K562 (cell line): Measurements from ENCODE around the gene MAGI2. TPM values are rescaled to one million over a fixed set of nuclear protein-coding genes. Genes with fewer than 3 reads are reported as not detected.

Source experiments
- ATAC-seq: fragments of 200-7000 bp; cut with Tn5 transposase; 3 replicates; pipeline ENCODE4 v1.9.1; 2020; ENCODE audit warnings: moderate library complexity
- BruUV-seq: library from RNA; stranded (reverse); fragments of 400-500 nt; replicated peaks from 2 replicates; lab custom pipeline; 2021; lab: Mats Ljungman, UMichigan
- CTCF ChIA-PET: fragments of 300-600 bp; formaldehyde crosslinking; extraction: SDS; loops from one replicate; lab custom pipeline; 2021; ENCODE audit warnings: low intra/inter-chr PET ratio; lab: Yijun Ruan, JAX
- POLR2A ChIA-PET: fragments of 300-600, 350-650 bp; sonication (Branson Sonifier 250); formaldehyde crosslinking; extraction: SDS; loops from one replicate; lab custom pipeline; 2021; ENCODE audit warnings: antibody characterized with exemption, inconsistent platforms; lab: Yijun Ruan, JAX
- DNase-seq, 4 experiments: peaks; one replicate each; pipeline versions ENCODE4 v3.0.0 to v3.0.0-alpha.2; 2011 to 2018; ENCODE audit warnings: low spot score in 3 of 4, mixed read lengths in 3 of 4; ENCODE audit errors: extremely low read depth in 1 of 4
- FAIRE-seq: peaks from 2 replicates; lab custom pipeline; 2011; peaks lifted over from hg19 to GRCh38; lab: Jason Lieb, UNC
- H2AFZ ChIP-seq: 2 replicates; pipeline ENCODE4 v1.6.0; 2011; ENCODE audit warnings: low read depth, low read length, control low read depth, inconsistent platforms
- H3K27ac ChIP-seq: fragments of 200-600 bp; 3 replicates; pipeline ENCODE4 v1.8.0; 2011; ENCODE audit warnings: low read depth, mild to moderate bottlenecking, control low read depth, inconsistent platforms, low read length, moderate library complexity, mixed read lengths; ENCODE audit errors: extremely low read depth
- H3K27me3 ChIP-seq, 2 experiments: fragments of 300-600 bp in 1 of 2; 2 replicates in 1 of 2; 3 replicates in 1 of 2; pipeline versions ENCODE4 v1.6.0 to v1.8.0; 2011; ENCODE audit warnings: inconsistent platforms in 2 of 2, low read length in 2 of 2, mild to moderate bottlenecking in 1 of 2, mixed read lengths in 1 of 2, moderate library complexity in 1 of 2; ENCODE audit not compliant: control insufficient read depth in 2 of 2, insufficient read depth in 2 of 2
- H3K36me3 ChIP-seq: fragments of 300-600 bp; 3 replicates; pipeline ENCODE4 v1.8.0; 2011; ENCODE audit warnings: mild to moderate bottlenecking, low read length, inconsistent platforms; ENCODE audit not compliant: control insufficient read depth, insufficient read depth
- H3K4me1 ChIP-seq, 2 experiments: fragments of 200-600 bp in 1 of 2; replicated peaks in 1 of 2; 2 replicates in 1 of 2; 3 replicates in 1 of 2; pipeline versions ENCODE4 v1.5.1 to v1.8.0; 2011; ENCODE audit warnings: inconsistent platforms in 2 of 2, low read length in 2 of 2, mild to moderate bottlenecking in 1 of 2, mixed read lengths in 1 of 2, moderate library complexity in 1 of 2; ENCODE audit not compliant: control insufficient read depth in 2 of 2, insufficient read depth in 2 of 2
- H3K4me2 ChIP-seq: 2 replicates; pipeline ENCODE4 v1.6.1; 2011; ENCODE audit warnings: low read length, control low read depth, inconsistent platforms, mixed read lengths; ENCODE audit not compliant: insufficient read depth
- H3K4me3 ChIP-seq: fragments of 200-600 bp; sonication (generic), shearing (Covaris generic); 2 replicates; pipeline ENCODE4 v1.5.1; 2016; ENCODE audit warnings: control low read depth, inconsistent platforms
- H3K79me2 ChIP-seq: fragments of 200-600 bp; 3 replicates; pipeline ENCODE4 v1.8.0; 2011; ENCODE audit warnings: low read length, inconsistent platforms; ENCODE audit not compliant: control insufficient read depth, insufficient read depth
- H3K9ac ChIP-seq, 2 experiments: 2 replicates each; pipeline versions ENCODE4 v1.6.0 to v1.6.1; 2011; ENCODE audit warnings: low read depth in 2 of 2, low read length in 2 of 2, control low read depth in 1 of 2, inconsistent platforms in 1 of 2, mild to moderate bottlenecking in 1 of 2, mixed read lengths in 1 of 2; ENCODE audit not compliant: insufficient read depth in 1 of 2
- H3K9me1 ChIP-seq: one replicate; pipeline ENCODE4 v1.6.0; 2011; ENCODE audit warnings: inconsistent platforms, mild to moderate bottlenecking, low read length, moderate library complexity; ENCODE audit not compliant: control insufficient read depth, insufficient read depth
- H3K9me3 ChIP-seq: replicated peaks from 2 replicates; pipeline ENCODE4 v1.5.1; 2011; ENCODE audit warnings: low read depth, low read length, inconsistent platforms; ENCODE audit not compliant: control insufficient read depth, insufficient read depth
- H4K20me1 ChIP-seq: replicated peaks from 2 replicates; pipeline ENCODE4 v1.6.1; 2011; ENCODE audit warnings: low read length, inconsistent platforms, mixed read lengths; ENCODE audit not compliant: control insufficient read depth, insufficient read depth
- ELK3 ChIP-seq: fragments of 450-650 bp; formaldehyde crosslinking; IDR thresholded peaks from 2 replicates; pipeline ENCODE4 v1.4.0; 2020; ENCODE audit warnings: mild to moderate bottlenecking
- HMGN3 ChIP-seq: IDR thresholded peaks from 2 replicates; pipeline ENCODE4 v1.6.1; 2011; ENCODE audit warnings: borderline replicate concordance, low read depth, mild to moderate bottlenecking, mixed read lengths, low read length; ENCODE audit not compliant: insufficient read length; ENCODE audit errors: extremely low read depth
- L3MBTL2 ChIP-seq: fragments of 450-650 bp; IDR thresholded peaks from 2 replicates; pipeline ENCODE4 v1.6.1; 2016; ENCODE audit warnings: mild to moderate bottlenecking, moderate library complexity
- MAFG ChIP-seq: fragments of 450-650 bp; conservative IDR thresholded peaks from 2 replicates; pipeline ENCODE4 v1.6.1; 2016; ENCODE audit warnings: missing genetic modification characterization, missing compliant biosample characterization
- MGA ChIP-seq: fragments of 450-650 bp; IDR thresholded peaks from 2 replicates; pipeline ENCODE4 v1.6.1; 2016; ENCODE audit warnings: mild to moderate bottlenecking, moderate library complexity
- ZC3H4 ChIP-seq: sonication (generic); formaldehyde crosslinking; IDR thresholded peaks from 2 replicates; pipeline ENCODE4 v1.9.0; 2021; ENCODE audit warnings: missing genetic modification reagents, borderline replicate concordance
- ZFP91 ChIP-seq: sonication (generic); formaldehyde crosslinking; IDR thresholded peaks from 2 replicates; pipeline ENCODE4 v1.8.0; 2022; ENCODE audit warnings: mild to moderate bottlenecking, missing genetic modification reagents
- WGBS: fragments of 100-300 bp; shearing (Covaris generic); methylation state at CpG from one replicate; pipeline ENCODE4 v1.1.6; 2016; ENCODE audit warnings: low coverage, mixed read lengths; ENCODE audit not compliant: insufficient coverage; ENCODE audit errors: missing lambda C conversion rate; 5-methylcytosine and 5-hydroxymethylcytosine counted together
- in situ Hi-C: fragments of 300-500 bp; cut with MboI; formaldehyde crosslinking; loops from 4 replicates; pipeline ENCODE4 v1.15.0; 2018; ENCODE audit warnings: inconsistent platforms, mixed read lengths
- intact Hi-C: fragments of 100-400 bp; cut with micrococcal nuclease; formaldehyde crosslinking; loops from 2 replicates; pipeline ENCODE4 v1.14.2; 2022
- polyA plus RNA-seq, 8 experiments: library from polyadenylated mRNA; depleted of rRNA in 4 of 8; stranded (reverse) in 5 of 8; unstranded in 3 of 8; fragments of >200 nt; fragmentation: Nextera tagmentation in 2 of 8; fragmentation: Illumina TruSeq in 1 of 8; extraction: Ambion mirVana in 2 of 8; extraction: Trizol in 1 of 8; gene quantifications; 2 replicates each; pipeline versions ENCODE4 v1.2.1 to v1.2.3, GENCODE V29; 2011 to 2014; ENCODE audit warnings: inconsistent platforms in 1 of 8, missing spikeins in 1 of 8
- total RNA-seq, 7 experiments: library from RNA; depleted of rRNA in 6 of 7; stranded (reverse); fragments of >200 nt in 6 of 7; fragmentation: Illumina TruSeq in 2 of 7; extraction: Trizol in 2 of 7; gene quantifications; 2 replicates each; pipeline versions ENCODE4 v1.2.1 to v1.2.3, GENCODE V29; 2011 to 2021; ENCODE audit warnings: low replicate concordance in 1 of 7

Gene MAGI2
- total and polyA plus RNA-seq, 9 of the 15 experiments (the other 6 are each of a cell fraction or from before 2014, with no cell fraction given) = 0.27 to 1.4 (median 0.70) TPM

DNA sequence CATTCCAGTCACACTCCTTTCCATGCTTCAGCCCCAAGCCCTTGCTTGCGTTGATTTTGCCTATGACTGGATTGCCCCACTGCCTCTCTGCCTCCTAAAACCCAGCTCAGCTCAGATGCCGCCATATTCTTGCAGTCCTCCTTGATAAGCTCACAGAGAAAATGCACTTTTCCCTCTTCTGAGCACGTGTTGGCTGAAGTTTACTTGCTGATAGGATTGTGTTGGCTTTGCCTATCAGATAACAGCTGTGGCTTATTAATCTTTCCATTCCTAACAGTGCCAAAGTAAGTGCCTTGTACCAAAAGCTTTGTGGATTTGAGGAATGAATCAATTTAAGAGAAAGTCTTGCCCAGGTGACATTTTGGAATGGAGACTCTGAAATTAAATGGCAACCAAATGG, 1405.7 kb downstream of the MAGI2 start:
- no peaks in the 10 kb centered on the region for H3K36me3 ChIP-seq
- no peaks in the 10 kb centered on the region for H3K9me1 ChIP-seq
- no peak for FAIRE-seq
- POLR2A ChIA-PET = interaction anchor here (0.7 kb wide), 1 partner anchor 44 kb away, joined by 3 read pairs; no protein-coding TSS in a partner anchor
- H3K4me2 ChIP-seq = no peak overlapping the region
- WGBS = 6% methylated on average over 3 of the region's 3 CpGs
- H2AFZ ChIP-seq = peak overlapping the region; percentile 30
- no peak overlapping the region for H3K9ac ChIP-seq
- in situ Hi-C loops (no loop called here), intact Hi-C loops (no loop called here)
- CTCF ChIA-PET = no interaction called here
- no TSS peak for BruUV-seq
- no peak overlapping the region for H3K27ac ChIP-seq
- TF ChIP-seq MGA (peak; percentile 43), MAFG (tag) (no peak), ZC3H4 (CRISPR knock-in tag) (no peak), L3MBTL2 (peak; percentile 48; the same call in 1 of the 2 replicates), HMGN3 (no peak), ZFP91 (CRISPR knock-in tag) (no peak), ELK3 (no peak)
- H3K79me2 ChIP-seq = no peaks in the 10 kb centered on the region
- no peaks in the 10 kb centered on the region for H4K20me1 ChIP-seq
- H3K9me3 ChIP-seq = no peaks in the 10 kb centered on the region
- no peak overlapping the region for H3K4me3 ChIP-seq
- H3K4me1 ChIP-seq = no peaks in the 10 kb centered on the region
- DNase-seq = no peak
- H3K27me3 ChIP-seq = peaks cover 10 to 11% of the 10 kb centered on the region in 2 experiments
- no peak for ATAC-seq
